Activated T-cell treated with anti-CD3 and anti-CD28 coated beads for 24 hours (primary cell): ENCODE results near the gene RAD51B.

Experiments
- DNase-seq: peaks from one replicate; pipeline ENCODE4 v3.0.0-alpha.2; 2020; ENCODE audit warnings: low read depth

The RAD51B gene

GRCh38 chr14:68634332-68634731 lies 814.8 kb downstream of the RAD51B start:
- DNase-seq = no peak

- DNase-seq = no peak
Observed at GRCh38 chr14:68634874-68635595, 815.5 kb downstream of the RAD51B start.

GRCh38 chr14:68636597-68636996 lies 817.0 kb downstream of the RAD51B start:
- DNase-seq = no peak

- DNase-seq = no peak
Observed at GRCh38 chr14:68637106-68638021, 817.8 kb downstream of the RAD51B start.

GRCh38 chr14:68638141-68638999 lies 818.8 kb downstream of the RAD51B start:
- no peak for DNase-seq

GRCh38 chr14:68639000-68639757 lies 819.6 kb downstream of the RAD51B start:
- DNase-seq = no peak

- no peak for DNase-seq
Observed at GRCh38 chr14:68639758-68640574, 820.4 kb downstream of the RAD51B start.

GRCh38 chr14:68643673-68644072 lies 824.1 kb downstream of the RAD51B start:
- no peak for DNase-seq

GRCh38 chr14:68644101-68644500 lies 824.5 kb downstream of the RAD51B start:
- no peak for DNase-seq

GRCh38 chr14:68645371-68645770 lies 825.8 kb downstream of the RAD51B start:
- DNase-seq = no peak

- DNase-seq = no peak
Observed at GRCh38 chr14:68649476-68650189, 830.1 kb downstream of the RAD51B start.

- no peak for DNase-seq
Observed at GRCh38 chr14:68650404-68650994, 830.9 kb downstream of the RAD51B start.

GRCh38 chr14:68651075-68651474 lies 831.5 kb downstream of the RAD51B start:
- no peak for DNase-seq

GRCh38 chr14:68651652-68652432 lies 832.3 kb downstream of the RAD51B start:
- no peak for DNase-seq

- DNase-seq = no peak
Observed at GRCh38 chr14:68652433-68652690, 832.8 kb downstream of the RAD51B start.

- no peak for DNase-seq
Observed at GRCh38 chr14:68653108-68653507, 833.5 kb downstream of the RAD51B start.

- DNase-seq = no peak
Observed at GRCh38 chr14:68653804-68654203, 834.2 kb downstream of the RAD51B start.

- no peak for DNase-seq
Observed at GRCh38 chr14:68654471-68654941, 834.9 kb downstream of the RAD51B start.
